ENCODE results near the gene MAN1C1.

The MAN1C1 gene

GRCh38 chr1:25573591-25573930, 43.0 kb upstream of the MAN1C1 start:
- Histone ChIP-seq H3K4me1 (ENCODE audit: control insufficient read depth in 1 of 2, insufficient read depth in 1 of 2, low read depth in 1 of 2, low read length in 1 of 2) (no peaks in the 10 kb centered on the region), H3K27ac (no peak overlapping the region), H3K27me3 (peaks cover 10% of the 10 kb centered on the region), H3K4me3 (ENCODE audit: low read depth in 1 of 2, low read length in 1 of 2) (no peak overlapping the region), H3K36me3 (peaks cover under 1% of the 10 kb centered on the region), H3K9me3 (no peaks in the 10 kb centered on the region)
- TF ChIP-seq, protein P1, sequence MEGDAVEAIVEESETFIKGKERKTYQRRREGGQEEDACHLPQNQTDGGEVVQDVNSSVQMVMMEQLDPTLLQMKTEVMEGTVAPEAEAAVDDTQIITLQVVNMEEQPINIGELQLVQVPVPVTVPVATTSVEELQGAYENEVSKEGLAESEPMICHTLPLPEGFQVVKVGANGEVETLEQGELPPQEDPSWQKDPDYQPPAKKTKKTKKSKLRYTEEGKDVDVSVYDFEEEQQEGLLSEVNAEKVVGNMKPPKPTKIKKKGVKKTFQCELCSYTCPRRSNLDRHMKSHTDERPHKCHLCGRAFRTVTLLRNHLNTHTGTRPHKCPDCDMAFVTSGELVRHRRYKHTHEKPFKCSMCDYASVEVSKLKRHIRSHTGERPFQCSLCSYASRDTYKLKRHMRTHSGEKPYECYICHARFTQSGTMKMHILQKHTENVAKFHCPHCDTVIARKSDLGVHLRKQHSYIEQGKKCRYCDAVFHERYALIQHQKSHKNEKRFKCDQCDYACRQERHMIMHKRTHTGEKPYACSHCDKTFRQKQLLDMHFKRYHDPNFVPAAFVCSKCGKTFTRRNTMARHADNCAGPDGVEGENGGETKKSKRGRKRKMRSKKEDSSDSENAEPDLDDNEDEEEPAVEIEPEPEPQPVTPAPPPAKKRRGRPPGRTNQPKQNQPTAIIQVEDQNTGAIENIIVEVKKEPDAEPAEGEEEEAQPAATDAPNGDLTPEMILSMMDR (IDR thresholded peaks at IDR 0.05) = no peak

DNA sequence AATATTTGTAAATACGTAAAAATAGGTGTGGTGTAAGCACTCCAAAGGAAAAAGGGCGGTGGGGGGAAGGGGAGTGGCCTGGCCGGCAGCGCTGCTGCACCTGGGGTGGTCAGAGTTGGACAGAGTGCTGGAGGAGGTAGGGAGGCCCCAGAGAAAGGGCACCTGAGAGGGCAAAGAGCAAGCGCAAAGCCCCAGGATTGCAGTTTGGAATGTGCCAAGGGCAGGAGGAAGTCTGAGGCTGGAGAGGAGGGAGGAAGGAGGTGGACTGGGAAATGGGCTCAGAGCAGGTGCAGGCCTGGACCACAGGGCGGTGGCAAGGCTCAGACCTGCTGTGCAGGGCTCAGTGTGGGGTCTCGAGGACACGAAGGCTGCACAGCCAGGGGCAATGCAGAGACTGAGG, 42.6 kb upstream of the MAN1C1 start:
- Histone ChIP-seq H3K36me3 (no peaks in the 10 kb centered on the region), H3K9me3 (no peaks in the 10 kb centered on the region), H3K4me3 (ENCODE audit: low read depth in 1 of 2, low read length in 1 of 2) (no peak overlapping the region), H3K27me3 (peaks cover 10% of the 10 kb centered on the region), H3K27ac (no peak overlapping the region), H3K4me1 (ENCODE audit: control insufficient read depth in 1 of 2, insufficient read depth in 1 of 2, low read depth in 1 of 2, low read length in 1 of 2) (no peaks in the 10 kb centered on the region)
- TF ChIP-seq, protein P1 (IDR thresholded peaks at IDR 0.05) = no peak

DNA sequence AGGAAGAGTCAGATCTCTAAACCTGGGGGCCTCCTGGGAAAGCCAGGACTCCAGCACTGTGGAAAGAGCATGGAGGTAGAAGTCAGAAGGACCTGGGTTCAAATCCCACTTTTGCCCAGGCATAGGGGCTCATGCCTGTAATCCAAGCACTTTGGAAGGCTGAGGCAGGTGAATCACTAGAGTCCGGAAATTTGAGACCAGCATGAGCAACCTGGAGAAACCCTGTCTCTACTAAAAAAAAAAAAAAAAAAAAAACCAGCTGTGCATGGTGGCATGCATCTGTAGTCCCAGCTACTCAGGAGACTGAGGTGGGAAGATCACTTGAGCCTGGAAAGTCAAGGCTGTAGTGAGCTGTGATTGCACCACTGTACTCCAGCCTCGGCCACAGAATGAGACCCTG, 41.4 kb upstream of the MAN1C1 start:
- no peaks in the 10 kb centered on the region for H3K36me3 ChIP-seq
- no peaks in the 10 kb centered on the region for H3K9me3 ChIP-seq
- H3K27me3 ChIP-seq = peaks cover 10% of the 10 kb centered on the region
- no peak overlapping the region for H3K4me3 ChIP-seq (ENCODE audit: low read depth in 1 of 2, low read length in 1 of 2)
- H3K27ac ChIP-seq = no peak overlapping the region
- TF ChIP-seq, protein P1 (IDR thresholded peaks at IDR 0.05) = no peak
- no peaks in the 10 kb centered on the region for H3K4me1 ChIP-seq (ENCODE audit: control insufficient read depth in 1 of 2, insufficient read depth in 1 of 2, low read depth in 1 of 2, low read length in 1 of 2)

- H3K27me3 ChIP-seq = peaks cover 10% of the 10 kb centered on the region
- TF ChIP-seq, protein P1 (IDR thresholded peaks at IDR 0.05) = no peak
- no peaks in the 10 kb centered on the region for H3K9me3 ChIP-seq
These were observed 40.0 kb upstream of the MAN1C1 start for GRCh38 chr1:25576459-25577133.

GRCh38 chr1:25577134-25577920, 39.3 kb upstream of the MAN1C1 start:
- no peaks in the 10 kb centered on the region for H3K9me3 ChIP-seq
- no peak overlapping the region for H3K27ac ChIP-seq
- H3K36me3 ChIP-seq = no peaks in the 10 kb centered on the region
- TF ChIP-seq, protein P1 (IDR thresholded peaks at IDR 0.05) = no peak
- H3K4me1 ChIP-seq (ENCODE audit: control insufficient read depth in 1 of 2, insufficient read depth in 1 of 2, low read depth in 1 of 2, low read length in 1 of 2) = no peaks in the 10 kb centered on the region
- H3K27me3 ChIP-seq = peaks cover 7% of the 10 kb centered on the region
- H3K4me3 ChIP-seq (ENCODE audit: low read depth in 1 of 2, low read length in 1 of 2) = no peak overlapping the region

More at GRCh38 chr1:25576459-25577133, 40.0 kb upstream of the MAN1C1 start:
- Histone ChIP-seq H3K4me3 (ENCODE audit: low read depth in 1 of 2, low read length in 1 of 2) (no peak overlapping the region), H3K27ac (no peak overlapping the region), H3K4me1 (ENCODE audit: control insufficient read depth in 1 of 2, insufficient read depth in 1 of 2, low read depth in 1 of 2, low read length in 1 of 2) (no peaks in the 10 kb centered on the region), H3K36me3 (no peaks in the 10 kb centered on the region)
